Prostate gland (tissue), 2 donors: ENCODE measurements around the gene PRKAG2.

Experiments
- CTCF ChIP-seq, 4 experiments: fragments of 200-600 bp in 2 of 4; fragments of 450-650 bp in 2 of 4; sonication (generic) in 2 of 4; IDR thresholded peaks; 1 replicate in 3 of 4; 2 replicates in 1 of 4; pipeline ENCODE4 v1.5.1; 2016 to 2019; ENCODE audit warnings: antibody characterized with exemption in 4 of 4, mild to moderate bottlenecking in 2 of 4, moderate library complexity in 2 of 4
- POLR2A ChIP-seq: fragments of 450-650 bp; IDR thresholded peaks from one replicate; pipeline ENCODE4 v1.6.1; 2016; ENCODE audit warnings: antibody characterized with exemption, mild to moderate bottlenecking

- no peak for TF ChIP-seq POLR2A
- no peak for TF ChIP-seq CTCF (IDR thresholded peaks at IDR 0.05)
Measured at GRCh38 chr7:151595702-151596350, 281.1 kb downstream of the PRKAG2 start.
